CD8-positive, alpha-beta memory T cell (primary cell): Measurements from ENCODE around the gene BOD1L2. TPM values are rescaled to one million over a fixed set of nuclear protein-coding genes. Genes with fewer than 3 reads are reported as not detected.

Source experiments
- CTCF ChIA-PET: fragments of 350-600 bp; sonication (Branson Sonifier 250); formaldehyde crosslinking; loops from one replicate; lab custom pipeline; 2021; ENCODE audit warnings: antibody characterized with exemption; lab: Charles Lee
- POLR2A ChIA-PET: fragments of 350-600 bp; sonication (Branson Sonifier 250); formaldehyde crosslinking; loops from one replicate; lab custom pipeline; 2021; ENCODE audit warnings: antibody characterized with exemption; lab: Charles Lee
- DNase-seq, 5 donors: peaks; one replicate each; pipeline versions ENCODE4 v3.0.0 to v3.0.0-alpha.2; 2020 to 2022; ENCODE audit warnings: mixed read lengths in 1 of 5
- H3K27ac ChIP-seq: one replicate; pipeline ENCODE4 v1.7.0; 2013; ENCODE audit warnings: low read depth, mild to moderate bottlenecking, low read length, moderate library complexity
- H3K27me3 ChIP-seq: 2 replicates; pipeline ENCODE4 v1.7.0; 2013; ENCODE audit warnings: low read length, mild to moderate bottlenecking; ENCODE audit not compliant: insufficient read depth, poor library complexity, severe bottlenecking
- H3K36me3 ChIP-seq: 2 replicates; pipeline ENCODE4 v1.7.0; 2013; ENCODE audit warnings: mild to moderate bottlenecking, low read length, moderate library complexity; ENCODE audit not compliant: insufficient read depth
- H3K4me1 ChIP-seq: 2 replicates; pipeline ENCODE4 v1.7.0; 2013; ENCODE audit warnings: mild to moderate bottlenecking, low read length, moderate library complexity; ENCODE audit not compliant: insufficient read depth
- H3K4me3 ChIP-seq: 2 replicates; pipeline ENCODE4 v1.7.0; 2013; ENCODE audit warnings: mild to moderate bottlenecking, low read length
- H3K9me3 ChIP-seq: 2 replicates; pipeline ENCODE4 v1.7.0; 2013; ENCODE audit warnings: mild to moderate bottlenecking, low read length
- H3K27ac Mint-ChIP-seq, 8 donors: one replicate each; pipeline ENCODE4 v1.8.0; 2020 to 2021; ENCODE audit warnings: mixed read lengths in 8 of 8, mild to moderate bottlenecking in 6 of 8, inconsistent platforms in 3 of 8, moderate library complexity in 3 of 8
- H3K27me3 Mint-ChIP-seq, 2 donors: one replicate each; pipeline ENCODE4 v1.8.0; 2020 to 2021; ENCODE audit warnings: mixed read lengths in 2 of 2, mild to moderate bottlenecking in 1 of 2, moderate library complexity in 1 of 2
- H3K36me3 Mint-ChIP-seq, 3 donors: one replicate each; pipeline ENCODE4 v1.8.0; 2020 to 2021; ENCODE audit warnings: mixed read lengths in 3 of 3, inconsistent platforms in 1 of 3, mild to moderate bottlenecking in 1 of 3
- H3K4me1 Mint-ChIP-seq, 3 donors: one replicate each; pipeline ENCODE4 v1.8.0; 2020 to 2021; ENCODE audit warnings: mixed read lengths in 3 of 3, inconsistent platforms in 1 of 3, mild to moderate bottlenecking in 1 of 3
- H3K4me3 Mint-ChIP-seq, 7 donors: one replicate each; pipeline ENCODE4 v1.8.0; 2020 to 2021; ENCODE audit warnings: mixed read lengths in 7 of 7, mild to moderate bottlenecking in 6 of 7, moderate library complexity in 4 of 7, inconsistent platforms in 2 of 7
- H3K9me3 Mint-ChIP-seq, 5 donors: one replicate each; pipeline ENCODE4 v1.8.0; 2020 to 2022; ENCODE audit warnings: mixed read lengths in 5 of 5, mild to moderate bottlenecking in 3 of 5, moderate library complexity in 2 of 5, inconsistent platforms in 1 of 5
- polyA plus RNA-seq: library from polyadenylated mRNA; unstranded; fragments of 300-500 nt; fragmentation: Illumina TruSeq; gene quantifications from one replicate; pipeline ENCODE4 v1.2.3, GENCODE V29; 2021
- total RNA-seq, 2 experiments: library from RNA; stranded (reverse); gene quantifications; one replicate each; pipeline ENCODE4 v1.2.3, GENCODE V29; 2021

BOD1L2 gene
- total and polyA plus RNA-seq, 3 experiments from 2014 or later: not detected

DNA sequence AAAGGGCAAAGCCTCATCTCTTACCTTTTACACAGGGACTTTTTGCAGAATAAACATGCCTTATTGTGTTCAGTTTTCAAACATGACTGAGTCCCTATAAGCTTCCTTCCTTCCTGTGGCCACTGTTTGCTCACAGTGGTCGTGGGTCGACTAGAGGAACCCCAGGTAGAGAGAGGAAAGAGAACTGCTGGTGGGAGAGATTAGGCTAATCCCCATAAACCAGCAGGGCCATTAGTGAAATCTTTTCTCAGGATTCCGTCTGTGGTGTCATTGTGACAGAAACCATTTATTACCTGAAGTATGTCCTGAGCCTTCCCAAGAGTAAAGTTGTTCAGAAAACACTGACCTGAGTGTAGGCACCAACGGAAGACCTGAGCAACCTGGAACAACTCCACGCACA lies 21.3 kb upstream of the BOD1L2 start:
- no peak overlapping the region for H3K27ac ChIP-seq
- H3K4me1 ChIP-seq: no peaks in the 10 kb centered on the region
- POLR2A ChIA-PET: no interaction called here
- Mint-ChIP-seq H3K9me3 (no peaks in the 10 kb centered on the region), H3K27ac (no peak overlapping the region), H3K36me3 (no peaks in the 10 kb centered on the region), H3K27me3 (peaks cover 19 to 38% of the 10 kb centered on the region in 2 donors), H3K4me3 (no peak overlapping the region), H3K4me1 (no peaks in the 10 kb centered on the region)
- no peak overlapping the region for H3K4me3 ChIP-seq
- no peaks in the 10 kb centered on the region for H3K9me3 ChIP-seq
- no peaks in the 10 kb centered on the region for H3K27me3 ChIP-seq
- no peaks in the 10 kb centered on the region for H3K36me3 ChIP-seq
- CTCF ChIA-PET: no interaction called here
- no peak for DNase-seq

DNA sequence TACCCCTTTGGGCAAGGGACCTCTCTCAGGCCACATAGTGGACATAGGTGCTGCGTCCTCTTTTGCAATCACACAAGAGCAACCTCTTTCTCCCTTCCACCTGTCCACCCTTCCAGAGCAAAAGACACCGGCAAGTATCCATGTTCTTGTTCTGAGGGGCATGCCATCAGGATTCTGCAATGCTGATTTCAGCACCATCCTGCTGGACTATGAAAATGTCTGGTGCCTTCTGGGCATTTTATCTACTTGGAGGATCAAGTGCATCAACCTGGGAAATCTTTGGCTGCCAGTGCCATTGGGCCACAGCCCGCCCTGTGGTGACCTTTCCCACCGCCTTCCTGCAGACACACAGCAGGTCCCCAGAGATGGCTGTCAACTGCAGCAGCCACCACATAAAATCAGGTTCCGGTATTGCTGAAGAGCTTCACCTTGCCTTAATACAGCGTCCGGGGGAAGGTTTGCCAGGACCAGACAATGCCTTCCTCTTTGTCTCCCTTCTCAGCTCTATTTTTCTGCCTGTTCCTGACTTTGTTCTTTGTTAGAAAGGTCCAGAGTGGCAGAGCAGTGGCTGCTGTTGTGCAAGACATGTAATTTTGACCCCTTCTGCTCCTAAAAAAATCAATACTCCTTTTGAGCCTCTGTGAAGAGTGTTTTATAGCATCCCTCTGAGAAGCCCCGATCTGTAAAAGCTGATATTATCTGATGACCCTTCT lies 18.5 kb upstream of the BOD1L2 start:
- no peak for DNase-seq
- Mint-ChIP-seq H3K27ac (no peak overlapping the region), H3K4me3 (no peak overlapping the region), H3K27me3 (peaks cover 9 to 21% of the 10 kb centered on the region in 2 donors), H3K9me3 (no peaks in the 10 kb centered on the region), H3K4me1 (no peaks in the 10 kb centered on the region), H3K36me3 (no peaks in the 10 kb centered on the region)
- Histone ChIP-seq H3K36me3 (no peaks in the 10 kb centered on the region), H3K4me3 (no peak overlapping the region), H3K9me3 (no peaks in the 10 kb centered on the region), H3K27me3 (no peaks in the 10 kb centered on the region), H3K4me1 (no peaks in the 10 kb centered on the region), H3K27ac (no peak overlapping the region)
- CTCF ChIA-PET: no interaction called here
- POLR2A ChIA-PET: no interaction called here

DNA sequence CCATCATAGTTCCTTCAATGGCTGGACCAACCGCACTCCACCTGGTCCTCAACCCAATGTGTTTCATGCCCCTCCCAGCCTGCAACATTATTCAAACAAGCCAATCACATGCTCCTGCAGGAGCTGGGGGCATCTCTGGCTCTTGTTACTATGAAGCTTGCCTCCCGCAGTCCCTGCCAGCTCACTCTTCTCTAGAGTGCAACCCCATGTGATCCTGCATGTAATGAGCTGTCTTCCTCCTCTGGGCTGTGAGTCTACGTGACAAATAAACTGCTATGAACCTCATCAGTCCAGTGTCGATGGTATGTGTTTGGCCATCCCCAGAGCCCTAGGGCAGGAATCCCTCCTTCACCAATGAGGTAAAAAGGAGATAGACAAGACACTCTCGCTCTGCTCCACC lies 15.8 kb upstream of the BOD1L2 start:
- no peaks in the 10 kb centered on the region for H3K36me3 Mint-ChIP-seq
- H3K27ac ChIP-seq: no peak overlapping the region
- POLR2A ChIA-PET: no interaction called here
- H3K4me3 Mint-ChIP-seq: no peak overlapping the region
- H3K9me3 ChIP-seq: no peaks in the 10 kb centered on the region
- peaks cover 11 to 17% of the 10 kb centered on the region in 2 donors for H3K27me3 Mint-ChIP-seq
- CTCF ChIA-PET: no interaction called here
- no peaks in the 10 kb centered on the region for H3K36me3 ChIP-seq
- no peaks in the 10 kb centered on the region for H3K9me3 Mint-ChIP-seq
- no peaks in the 10 kb centered on the region for H3K27me3 ChIP-seq
- no peaks in the 10 kb centered on the region for H3K4me1 Mint-ChIP-seq
- H3K4me1 ChIP-seq: no peaks in the 10 kb centered on the region
- DNase-seq: no peak
- H3K4me3 ChIP-seq: no peak overlapping the region
- no peak overlapping the region for H3K27ac Mint-ChIP-seq

DNA sequence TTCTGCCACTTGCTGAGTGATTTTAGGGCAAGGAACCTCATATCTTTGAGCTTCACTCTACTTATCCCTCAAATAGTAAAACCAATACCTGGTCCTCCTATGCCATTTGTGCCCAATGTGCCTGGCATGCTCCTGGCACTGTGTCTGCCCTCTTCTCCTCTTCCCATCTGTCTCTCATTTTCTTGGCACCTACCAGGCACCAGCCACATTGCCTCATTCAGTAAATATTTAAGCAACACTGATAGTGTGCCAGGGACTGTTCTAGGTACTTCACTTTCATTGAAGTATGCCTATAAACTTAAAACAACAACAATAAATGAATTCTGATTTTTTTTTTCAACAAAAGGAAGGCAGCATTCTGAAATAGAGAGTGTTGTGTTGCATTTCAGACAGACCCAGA lies 15.1 kb upstream of the BOD1L2 start:
- DNase-seq: no peak
- H3K4me1 Mint-ChIP-seq: no peaks in the 10 kb centered on the region

DNA sequence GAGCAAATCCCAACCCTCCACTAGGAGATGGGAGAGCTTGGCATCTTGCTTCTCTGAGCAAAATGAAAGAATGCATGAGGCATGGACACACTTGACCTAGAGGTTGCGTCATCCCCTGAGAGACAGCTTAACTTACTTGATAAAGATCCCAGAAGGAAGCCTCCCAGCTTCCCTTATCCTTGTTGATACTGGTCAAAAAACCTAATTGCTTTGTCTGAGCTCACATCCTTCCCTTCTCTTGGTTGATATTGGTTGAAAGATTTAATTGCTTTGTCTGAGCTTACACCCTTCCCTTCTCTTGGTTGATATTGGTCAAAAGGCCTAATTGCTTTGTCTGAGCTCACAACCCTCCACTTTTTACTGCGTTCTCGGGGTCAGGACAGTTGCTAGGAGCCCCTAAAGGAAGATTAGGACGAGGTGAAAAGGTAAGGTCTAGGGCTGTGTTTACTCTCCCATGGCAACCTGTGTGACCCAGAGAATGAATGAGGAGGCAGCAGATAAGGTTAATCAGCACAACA lies 12.2 kb upstream of the BOD1L2 start:
- Mint-ChIP-seq H3K9me3 (peaks cover 0 to 1% (median 0%) of the 10 kb centered on the region in 5 donors), H3K4me3 (no peak overlapping the region), H3K36me3 (peaks cover 0 to 4% (median 0%) of the 10 kb centered on the region in 3 donors), H3K4me1 (no peaks in the 10 kb centered on the region), H3K27me3 (peaks cover 11 to 16% of the 10 kb centered on the region in 2 donors), H3K27ac (no peak overlapping the region)
- H3K27ac ChIP-seq: no peak overlapping the region
- H3K4me1 ChIP-seq: no peaks in the 10 kb centered on the region
- H3K9me3 ChIP-seq: no peaks in the 10 kb centered on the region
- ChIA-PET CTCF (interaction anchor here (1.4 kb wide), 1 partner anchor 13 kb away, joined by 3 read pairs; no protein-coding TSS in a partner anchor), POLR2A (no interaction called here)
- no peak overlapping the region for H3K4me3 ChIP-seq
- no peaks in the 10 kb centered on the region for H3K27me3 ChIP-seq
- no peak for DNase-seq
- no peaks in the 10 kb centered on the region for H3K36me3 ChIP-seq

More for the DNA sequence above, 15.1 kb upstream of the BOD1L2 start:
- peaks cover 14 to 15% of the 10 kb centered on the region in 2 donors for H3K27me3 Mint-ChIP-seq
- H3K27ac ChIP-seq: no peak overlapping the region
- no peaks in the 10 kb centered on the region for H3K36me3 ChIP-seq
- H3K4me3 ChIP-seq: no peak overlapping the region
- POLR2A ChIA-PET: no interaction called here
- no peaks in the 10 kb centered on the region for H3K4me1 ChIP-seq
- H3K27me3 ChIP-seq: no peaks in the 10 kb centered on the region
- no peak overlapping the region for H3K4me3 Mint-ChIP-seq
- no peaks in the 10 kb centered on the region for H3K9me3 ChIP-seq
- H3K9me3 Mint-ChIP-seq: no peaks in the 10 kb centered on the region
- CTCF ChIA-PET: no interaction called here
- peaks cover 0 to under 1% (median 0%) of the 10 kb centered on the region in 3 donors for H3K36me3 Mint-ChIP-seq
- H3K27ac Mint-ChIP-seq: no peak overlapping the region

DNA sequence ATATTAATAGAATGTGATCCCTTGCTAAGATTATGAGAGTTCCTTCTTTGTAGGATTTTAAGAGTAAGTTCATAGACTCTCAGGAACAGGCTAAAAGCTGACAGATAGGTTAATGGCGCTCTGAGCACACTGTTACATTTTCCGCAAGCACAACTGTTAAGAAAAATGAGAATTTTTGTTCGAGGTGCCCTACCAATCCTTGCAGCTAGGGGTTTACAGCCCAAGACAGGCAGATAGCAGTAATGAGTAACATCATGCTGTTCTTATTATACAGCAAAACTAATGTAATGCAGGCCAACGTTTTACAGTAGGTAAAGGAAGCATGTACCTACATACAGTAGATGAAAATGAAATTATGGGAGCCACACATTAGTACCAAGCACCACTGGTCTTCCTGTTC lies 11.2 kb upstream of the BOD1L2 start:
- Mint-ChIP-seq H3K4me1 (no peaks in the 10 kb centered on the region), H3K9me3 (peaks cover 0 to 1% (median 0%) of the 10 kb centered on the region in 5 donors), H3K4me3 (no peak overlapping the region), H3K27ac (no peak overlapping the region), H3K27me3 (peaks cover 8 to 16% of the 10 kb centered on the region in 2 donors), H3K36me3 (peaks cover 0 to 4% (median 0%) of the 10 kb centered on the region in 3 donors)
- Histone ChIP-seq H3K4me1 (no peaks in the 10 kb centered on the region), H3K27ac (no peak overlapping the region), H3K27me3 (no peaks in the 10 kb centered on the region), H3K4me3 (no peak overlapping the region), H3K36me3 (no peaks in the 10 kb centered on the region), H3K9me3 (no peaks in the 10 kb centered on the region)
- ChIA-PET POLR2A (no interaction called here), CTCF (no interaction called here)
- no peak for DNase-seq

DNA sequence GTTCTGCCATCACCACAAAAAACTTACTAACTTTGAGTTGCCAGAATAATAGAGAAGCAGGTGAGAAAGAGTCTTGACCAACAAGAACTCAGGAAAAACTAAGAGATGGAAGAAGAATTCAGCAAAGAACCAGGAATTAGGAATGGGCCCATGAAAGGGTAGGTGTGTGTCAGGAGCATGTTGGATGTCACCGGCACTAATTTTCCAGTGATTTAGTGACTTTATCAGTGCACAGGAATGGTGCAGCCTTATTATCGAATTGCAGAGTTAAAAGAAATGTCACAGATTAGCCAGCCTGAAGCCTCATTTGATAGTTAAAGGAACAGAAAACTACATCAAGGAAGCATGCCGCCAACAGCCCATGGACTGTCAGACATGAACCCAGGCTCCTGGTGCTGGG lies 9.0 kb upstream of the BOD1L2 start:
- Histone ChIP-seq H3K27ac (no peak overlapping the region), H3K9me3 (no peaks in the 10 kb centered on the region), H3K36me3 (no peaks in the 10 kb centered on the region), H3K4me1 (no peaks in the 10 kb centered on the region), H3K27me3 (no peaks in the 10 kb centered on the region), H3K4me3 (no peak overlapping the region)
- peaks cover 0 to 1% (median 0%) of the 10 kb centered on the region in 5 donors for H3K9me3 Mint-ChIP-seq
- H3K27ac Mint-ChIP-seq: no peak overlapping the region
- POLR2A ChIA-PET: no interaction called here
- no peak for DNase-seq
- H3K27me3 Mint-ChIP-seq: peaks cover 8 to 14% of the 10 kb centered on the region in 2 donors
- CTCF ChIA-PET: no interaction called here
- peaks cover 0 to 4% (median 0%) of the 10 kb centered on the region in 3 donors for H3K36me3 Mint-ChIP-seq
- H3K4me1 Mint-ChIP-seq: no peaks in the 10 kb centered on the region
- H3K4me3 Mint-ChIP-seq: no peak overlapping the region

DNA sequence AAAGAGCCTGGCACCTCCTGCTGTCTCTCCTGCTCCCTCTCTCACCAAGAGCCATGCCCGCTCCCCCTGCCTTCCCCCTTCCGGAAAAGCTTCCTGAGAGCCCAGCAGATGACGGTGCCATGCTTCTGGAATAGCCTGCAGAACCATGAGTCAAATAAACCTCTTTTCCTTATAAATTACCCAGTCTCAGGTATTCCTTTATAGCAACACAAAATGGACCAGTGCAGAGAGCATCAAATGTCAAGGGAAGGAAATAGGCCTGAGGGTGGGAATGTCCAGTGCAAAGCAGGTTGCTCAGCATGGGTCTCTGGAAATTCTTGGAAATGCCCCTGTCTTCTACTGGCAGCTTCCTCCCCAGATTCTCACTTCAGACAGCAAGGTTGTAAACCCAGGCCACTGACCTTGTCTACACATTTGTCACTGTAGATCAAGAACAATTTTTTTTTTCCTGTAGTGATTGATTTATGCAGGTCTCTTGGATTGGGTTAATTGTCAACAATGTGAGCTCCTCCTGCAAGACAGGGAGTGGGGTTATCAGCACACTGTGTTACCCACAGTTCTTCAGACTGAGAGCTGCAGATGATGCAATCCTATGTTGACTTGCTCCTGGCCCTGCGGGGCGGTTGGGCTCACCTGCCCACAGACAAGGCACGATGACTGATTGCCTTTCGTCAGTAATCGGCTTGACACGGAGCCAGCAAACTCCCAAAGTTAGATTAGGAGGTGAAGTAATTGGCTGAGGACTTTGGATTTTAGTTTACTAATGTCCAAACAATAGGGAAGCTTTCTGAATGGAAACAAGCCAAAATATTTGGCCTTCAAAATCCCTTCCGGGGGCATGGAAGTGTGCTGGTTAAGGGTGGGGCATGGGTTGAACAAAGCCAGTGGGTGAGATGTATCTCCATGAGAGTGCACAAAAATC lies 5.4 kb upstream of the BOD1L2 start:
- H3K4me1 Mint-ChIP-seq: no peaks in the 10 kb centered on the region
- H3K4me3 ChIP-seq: no peak overlapping the region
- peaks cover 7 to 8% of the 10 kb centered on the region in 2 donors for H3K27me3 Mint-ChIP-seq
- POLR2A ChIA-PET: no interaction called here
- H3K9me3 Mint-ChIP-seq: peaks cover 0 to 1% (median 0%) of the 10 kb centered on the region in 5 donors
- H3K27me3 ChIP-seq: no peaks in the 10 kb centered on the region
- no peak overlapping the region for H3K4me3 Mint-ChIP-seq
- H3K4me1 ChIP-seq: no peaks in the 10 kb centered on the region
- H3K36me3 ChIP-seq: no peaks in the 10 kb centered on the region
- peaks cover 0 to 4% (median 0%) of the 10 kb centered on the region in 3 donors for H3K36me3 Mint-ChIP-seq
- H3K27ac ChIP-seq: no peak overlapping the region
- DNase-seq: no peak
- H3K9me3 ChIP-seq: no peaks in the 10 kb centered on the region
- CTCF ChIA-PET: no interaction called here
- no peak overlapping the region for H3K27ac Mint-ChIP-seq
